ENCODE results near the gene ZNF254. TPM values are rescaled to one million over a fixed set of nuclear protein-coding genes. Genes with fewer than 3 reads are reported as not detected.
"Not testable (repeated sequence)": the region's sequence is repeated elsewhere in the genome, so short reads cannot be mapped to it uniquely, and the experiment has no call there.

Gene ZNF254
- 10 to 100 TPM; 11.7 to 14.3 (median 13.2) TPM for total RNA-seq

DNA sequence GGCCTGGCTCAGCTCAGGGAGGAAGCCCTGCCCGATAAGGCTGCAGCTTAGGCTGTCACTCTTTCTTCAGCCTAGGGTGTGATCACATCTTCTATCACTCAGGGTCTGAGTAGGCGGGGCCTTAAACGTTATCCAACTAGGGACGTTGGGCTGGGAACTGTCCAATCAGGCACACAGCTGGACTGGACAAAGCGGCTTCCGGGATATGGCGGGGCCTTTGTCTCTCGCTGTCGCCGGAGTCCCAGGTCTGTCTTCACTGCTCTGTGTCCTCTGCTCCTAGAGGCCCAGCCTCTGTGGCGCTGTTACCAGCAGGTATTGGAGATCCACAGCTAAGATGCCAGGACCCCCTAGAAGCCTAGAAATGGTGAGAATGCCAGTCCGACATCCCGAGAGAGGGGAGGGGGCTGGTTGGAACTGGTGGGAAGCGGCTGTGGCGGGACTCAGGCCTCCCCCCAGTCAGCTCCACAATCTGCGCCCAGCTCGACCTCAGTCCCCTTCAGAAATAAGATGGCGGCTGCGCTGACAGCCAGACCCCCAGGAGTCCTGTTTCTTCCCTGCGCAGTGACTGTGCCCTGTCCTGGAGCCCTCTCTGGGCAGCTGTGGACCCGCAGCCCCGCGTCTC is at the start of gene ZNF254:
TSS of gene ZNF254 (plus strand) at position 214 of the 622 bp plus-strand sequence. CDS start at position 335, 121 bp downstream.
- WGBS, 2 donors: 1 to 2% methylated on average over 20 to 22 of the region's 23 CpGs
- intact Hi-C loops (cut with DNase I; ENCODE audit: low total_unique reads): no loop called here
- no peak for TF ChIP-seq POLR2A (IDR thresholded peaks at IDR 0.05)
- TF ChIP-seq, protein P1, sequence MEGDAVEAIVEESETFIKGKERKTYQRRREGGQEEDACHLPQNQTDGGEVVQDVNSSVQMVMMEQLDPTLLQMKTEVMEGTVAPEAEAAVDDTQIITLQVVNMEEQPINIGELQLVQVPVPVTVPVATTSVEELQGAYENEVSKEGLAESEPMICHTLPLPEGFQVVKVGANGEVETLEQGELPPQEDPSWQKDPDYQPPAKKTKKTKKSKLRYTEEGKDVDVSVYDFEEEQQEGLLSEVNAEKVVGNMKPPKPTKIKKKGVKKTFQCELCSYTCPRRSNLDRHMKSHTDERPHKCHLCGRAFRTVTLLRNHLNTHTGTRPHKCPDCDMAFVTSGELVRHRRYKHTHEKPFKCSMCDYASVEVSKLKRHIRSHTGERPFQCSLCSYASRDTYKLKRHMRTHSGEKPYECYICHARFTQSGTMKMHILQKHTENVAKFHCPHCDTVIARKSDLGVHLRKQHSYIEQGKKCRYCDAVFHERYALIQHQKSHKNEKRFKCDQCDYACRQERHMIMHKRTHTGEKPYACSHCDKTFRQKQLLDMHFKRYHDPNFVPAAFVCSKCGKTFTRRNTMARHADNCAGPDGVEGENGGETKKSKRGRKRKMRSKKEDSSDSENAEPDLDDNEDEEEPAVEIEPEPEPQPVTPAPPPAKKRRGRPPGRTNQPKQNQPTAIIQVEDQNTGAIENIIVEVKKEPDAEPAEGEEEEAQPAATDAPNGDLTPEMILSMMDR (IDR thresholded peaks at IDR 0.05): no peak
- H3K4me3 ChIP-seq (ENCODE audit: low read depth, poor library complexity, severe bottlenecking): peak within 1 kb of the TSS; percentile 64
- peak; percentile 95 to 97 for DNase-seq (ENCODE audit: low spot score in 2 of 2)

- 98% methylated on average over 3 of the region's 3 CpGs for WGBS, 2 donors
- H3K4me3 ChIP-seq (ENCODE audit: low read depth, poor library complexity, severe bottlenecking): no peak overlapping the region
- TF ChIP-seq, protein P1 (IDR thresholded peaks at IDR 0.05): no peak
- TF ChIP-seq POLR2A (IDR thresholded peaks at IDR 0.05): no peak
- no peak for DNase-seq (ENCODE audit: low spot score in 2 of 2)
- intact Hi-C loops (cut with DNase I; ENCODE audit: low total_unique reads): no loop called here
Observed at GRCh38 chr19:24040621-24041020, 46.4 kb upstream of the ZNF254 start.

DNA sequence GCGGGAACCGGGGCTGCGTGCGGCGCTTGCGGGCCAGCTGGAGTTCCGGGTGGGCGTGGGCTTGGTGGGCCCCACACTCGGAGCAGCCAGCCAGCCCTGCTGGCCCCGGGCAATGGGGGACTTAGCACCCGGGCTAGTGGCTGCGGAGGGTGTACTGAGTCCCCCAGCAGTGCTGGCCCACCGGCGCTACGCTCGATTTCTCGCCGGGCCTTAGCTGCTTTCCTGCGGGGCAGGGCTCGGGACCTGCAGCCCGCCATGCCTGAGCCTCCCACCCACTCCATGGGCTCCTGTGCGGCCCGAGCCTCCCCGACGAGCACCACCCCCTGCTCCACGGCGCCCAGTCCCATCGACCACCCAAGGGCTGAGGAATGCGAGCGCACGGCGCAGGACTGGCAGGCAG is 45.7 kb upstream of the ZNF254 start:
- 93 to 98% methylated on average over 6 to 22 of the region's 32 CpGs for WGBS, 2 donors
- intact Hi-C loops (cut with DNase I; ENCODE audit: low total_unique reads); H3K4me3 ChIP-seq (ENCODE audit: low read depth, poor library complexity, severe bottlenecking): not testable (repeated sequence)
- DNase-seq (ENCODE audit: low spot score in 2 of 2): peak in 1 of 2 donors; percentile 37

DNA sequence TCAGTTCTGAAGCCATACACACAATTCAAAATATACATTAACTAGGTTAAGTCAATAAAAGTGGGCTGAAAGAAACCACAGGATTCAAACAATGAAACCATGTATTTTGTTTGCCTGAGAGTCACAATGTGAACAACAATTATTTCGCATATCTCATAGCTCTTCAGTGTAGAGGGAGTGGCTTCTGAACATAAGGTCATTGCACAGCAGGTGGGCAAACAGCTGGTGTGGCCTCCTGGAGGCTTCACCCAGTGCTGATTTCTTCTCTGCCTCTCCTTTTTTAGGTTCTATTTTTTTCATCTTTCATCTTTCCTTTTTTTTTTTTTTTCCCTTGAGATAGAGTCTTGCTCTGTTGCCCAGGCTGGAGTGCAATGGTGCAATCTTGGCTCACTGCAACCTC is 40.4 kb upstream of the ZNF254 start:
- TF ChIP-seq, protein P1 (IDR thresholded peaks at IDR 0.05): no peak
- no peak for TF ChIP-seq POLR2A (IDR thresholded peaks at IDR 0.05)
- no peak overlapping the region for H3K4me3 ChIP-seq (ENCODE audit: low read depth, poor library complexity, severe bottlenecking)
- WGBS, 2 donors: 81 to 97% methylated on average over 1 of the region's 1 CpG
- intact Hi-C loops (cut with DNase I; ENCODE audit: low total_unique reads): no loop called here
- DNase-seq (ENCODE audit: low spot score in 2 of 2): no peak

DNA sequence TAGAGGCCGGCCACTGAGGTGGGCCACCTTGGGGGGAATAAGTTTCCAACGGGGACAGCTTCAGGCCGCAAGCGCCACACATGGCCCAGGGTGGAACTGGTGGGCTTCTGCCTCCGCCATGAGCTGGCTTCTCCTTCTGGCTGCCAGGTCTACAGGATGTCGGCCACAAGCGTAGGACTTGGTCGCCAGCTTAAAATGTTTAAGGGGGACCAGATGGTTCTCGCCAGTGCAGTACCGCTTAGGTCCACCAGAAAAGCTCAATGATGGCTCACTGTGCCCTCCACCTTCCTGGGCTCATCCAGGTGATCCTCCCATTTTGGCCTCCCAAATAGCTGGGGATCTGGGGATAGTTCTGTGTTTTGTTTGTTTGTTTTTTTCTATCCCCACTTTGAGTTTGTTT is 38.7 kb upstream of the ZNF254 start:
- no peak for DNase-seq (ENCODE audit: low spot score in 2 of 2)
- 98 to 99% methylated on average over 9 to 10 of the region's 10 CpGs for WGBS, 2 donors
- H3K4me3 ChIP-seq (ENCODE audit: low read depth, poor library complexity, severe bottlenecking): no peak overlapping the region
- intact Hi-C loops (cut with DNase I; ENCODE audit: low total_unique reads): no loop called here
- TF ChIP-seq POLR2A (IDR thresholded peaks at IDR 0.05): no peak
- TF ChIP-seq, protein P1 (IDR thresholded peaks at IDR 0.05): no peak

DNA sequence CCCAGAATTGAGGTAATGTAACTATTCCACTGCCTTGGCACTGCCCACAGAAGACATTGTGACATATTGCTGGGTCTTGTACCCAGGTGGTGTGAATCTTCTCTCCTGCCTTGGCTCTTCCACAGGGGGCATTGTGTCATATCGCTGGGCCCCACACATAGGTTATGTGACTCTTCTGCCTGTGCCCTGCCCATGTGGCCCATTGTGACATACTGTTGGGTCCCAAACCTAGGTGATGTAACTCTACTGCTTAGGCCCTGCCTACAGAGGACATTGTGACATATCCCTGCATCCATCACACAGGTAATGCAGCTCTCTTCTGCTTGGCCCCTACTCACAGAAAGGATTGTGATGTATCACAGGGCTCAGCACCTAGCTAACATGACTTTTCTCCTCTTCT is 37.5 kb upstream of the ZNF254 start:
- TF ChIP-seq POLR2A (IDR thresholded peaks at IDR 0.05): no peak
- TF ChIP-seq, protein P1 (IDR thresholded peaks at IDR 0.05): no peak
- DNase-seq (ENCODE audit: low spot score in 2 of 2): no peak
- intact Hi-C loops (cut with DNase I; ENCODE audit: low total_unique reads): no loop called here
- no peak overlapping the region for H3K4me3 ChIP-seq (ENCODE audit: low read depth, poor library complexity, severe bottlenecking)
- 100% methylated on average over 1 of the region's 1 CpG for WGBS, 2 donors

Measured in lower leg skin (tissue), 4 donors.